IMR-90 (cell line): ENCODE results near the gene TIMM17B. TPM values are rescaled to one million over a fixed set of nuclear protein-coding genes. Genes with fewer than 3 reads are reported as not detected.

Source experiments
- ATAC-seq: fragments of 200-7000 bp; cut with Tn5 transposase; 2 replicates; pipeline ENCODE4 v1.9.1; 2020; ENCODE audit warnings: low read depth, mild to moderate bottlenecking, moderate library complexity
- BruUV-seq: library from RNA; stranded (reverse); fragments of 400-500 nt; replicated peaks from 2 replicates; lab custom pipeline; 2021; lab: Mats Ljungman, UMichigan
- CTCF ChIA-PET: fragments of 300-600 bp; formaldehyde crosslinking; extraction: SDS; loops from one replicate; lab custom pipeline; 2021; ENCODE audit warnings: antibody characterized with exemption; lab: Yijun Ruan, JAX
- POLR2A ChIA-PET: fragments of 300-600 bp; sonication (Branson Sonifier 250); formaldehyde crosslinking; loops from one replicate; lab custom pipeline; 2022; ENCODE audit warnings: antibody characterized with exemption; ENCODE audit not compliant: unreplicated experiment; lab: Charles Lee
- DNase-seq: peaks from one replicate; pipeline ENCODE4 v3.0.0; 2013
- H2AFZ ChIP-seq: replicated peaks from 2 replicates; pipeline ENCODE3; 2013; ENCODE audit warnings: low read length, mild to moderate bottlenecking; ENCODE audit not compliant: poor library complexity
- H2AK5ac ChIP-seq: 2 replicates; pipeline ENCODE4 v1.6.1; 2013; ENCODE audit warnings: low read depth, low read length, inconsistent platforms
- H2AK9ac ChIP-seq: replicated peaks from 2 replicates; pipeline ENCODE3; 2013; ENCODE audit warnings: mild to moderate bottlenecking, low read depth, low read length, moderate library complexity; ENCODE audit not compliant: poor library complexity
- H2BK120ac ChIP-seq: 2 replicates; pipeline ENCODE4 v1.6.1; 2013; ENCODE audit warnings: low read depth, low read length, inconsistent platforms
- H2BK15ac ChIP-seq: 3 replicates; pipeline ENCODE4 v1.6.1; 2013; ENCODE audit warnings: low read depth, low read length, inconsistent platforms
- H2BK20ac ChIP-seq: 2 replicates; pipeline ENCODE4 v1.6.1; 2013; ENCODE audit warnings: low read depth, mild to moderate bottlenecking, inconsistent platforms, low read length, moderate library complexity
- H2BK5ac ChIP-seq: 2 replicates; pipeline ENCODE4 v1.6.1; 2013; ENCODE audit warnings: mild to moderate bottlenecking, low read depth, low read length, inconsistent platforms; ENCODE audit not compliant: poor library complexity, severe bottlenecking
- H3K14ac ChIP-seq: replicated peaks from 2 replicates; pipeline ENCODE4 v1.6.1; 2013; ENCODE audit warnings: low read depth, low read length, inconsistent platforms
- H3K18ac ChIP-seq: 2 replicates; pipeline ENCODE4 v1.6.1; 2013; ENCODE audit warnings: low read depth, low read length, control low read depth
- H3K23ac ChIP-seq: 2 replicates; pipeline ENCODE4 v1.6.1; 2013; ENCODE audit warnings: low read depth, low read length, inconsistent platforms
- H3K27ac ChIP-seq: 2 replicates; pipeline ENCODE4 v1.5.1; 2013; ENCODE audit warnings: mild to moderate bottlenecking, control low read depth, low read length; ENCODE audit not compliant: insufficient read depth
- H3K27me3 ChIP-seq: 2 replicates; pipeline ENCODE4 v1.6.1; 2013; ENCODE audit warnings: low read length; ENCODE audit not compliant: control insufficient read depth, insufficient read depth
- H3K36me3 ChIP-seq: 2 replicates; pipeline ENCODE4 v1.6.1; 2013; ENCODE audit warnings: low read length, mixed read lengths; ENCODE audit not compliant: control insufficient read depth, insufficient read depth
- H3K4ac ChIP-seq: 2 replicates; pipeline ENCODE4 v1.6.1; 2013; ENCODE audit warnings: low read depth, low read length, inconsistent platforms
- H3K4me1 ChIP-seq: 2 replicates; pipeline ENCODE4 v1.6.1; 2013; ENCODE audit warnings: low read length, mixed read lengths; ENCODE audit not compliant: control insufficient read depth, insufficient read depth
- H3K4me2 ChIP-seq: 2 replicates; pipeline ENCODE4 v1.6.1; 2013; ENCODE audit warnings: low read depth, mild to moderate bottlenecking, control low read depth, low read length, moderate library complexity
- H3K4me3 ChIP-seq: 2 replicates; pipeline ENCODE4 v1.5.1; 2013; ENCODE audit warnings: low read depth, mild to moderate bottlenecking, control low read depth, low read length, moderate library complexity; ENCODE audit not compliant: insufficient read depth
- H3K56ac ChIP-seq: 2 replicates; pipeline ENCODE4 v1.6.1; 2013; ENCODE audit warnings: low read length, inconsistent platforms; ENCODE audit not compliant: insufficient read depth; ENCODE audit errors: extremely low read depth
- H3K79me1 ChIP-seq, 2 experiments: 2 replicates each; pipeline ENCODE4 v1.6.1; 2013; ENCODE audit warnings: low read length in 2 of 2, inconsistent platforms in 1 of 2, low read depth in 1 of 2
- H3K9ac ChIP-seq: 2 replicates; pipeline ENCODE4 v1.6.1; 2013; ENCODE audit warnings: low read depth, low read length, control low read depth
- H3K9me1 ChIP-seq: 2 replicates; pipeline ENCODE4 v1.6.1; 2013; ENCODE audit warnings: low read length, inconsistent platforms; ENCODE audit not compliant: insufficient read depth
- H3K9me3 ChIP-seq: 2 replicates; pipeline ENCODE4 v1.6.1; 2013; ENCODE audit warnings: low read length; ENCODE audit not compliant: control insufficient read depth, insufficient read depth
- H4K20me1 ChIP-seq: 2 replicates; pipeline ENCODE4 v1.6.1; 2013; ENCODE audit warnings: low read length, inconsistent platforms; ENCODE audit not compliant: insufficient read depth
- H4K5ac ChIP-seq: 2 replicates; pipeline ENCODE4 v1.6.1; 2013; ENCODE audit warnings: mild to moderate bottlenecking, low read depth, low read length, control low read depth
- H4K8ac ChIP-seq, 2 experiments: 2 replicates each; pipeline ENCODE4 v1.6.1; 2013; ENCODE audit warnings: low read depth in 2 of 2, low read length in 2 of 2, control low read depth in 1 of 2, inconsistent platforms in 1 of 2
- H4K91ac ChIP-seq: 2 replicates; pipeline ENCODE4 v1.6.1; 2013; ENCODE audit warnings: low read depth, low read length, inconsistent platforms; ENCODE audit not compliant: insufficient read depth
- BHLHE40 ChIP-seq: fragments of 150-350 bp; IDR thresholded peaks from 2 replicates; pipeline ENCODE4 v1.6.1; 2016; ENCODE audit warnings: mild to moderate bottlenecking, low read depth, low read length
- CHD1 ChIP-seq: IDR thresholded peaks from 2 replicates; pipeline ENCODE4 v1.6.1; 2012; ENCODE audit warnings: low read depth, low read length, improper control_type of control experiment
- CTCF ChIP-seq: conservative IDR thresholded peaks from 2 replicates; pipeline ENCODE4 v1.5.1; 2012; ENCODE audit warnings: mild to moderate bottlenecking, low read depth, low read length, improper control_type of control experiment
- ELK1 ChIP-seq: fragments of 150-350 bp; IDR thresholded peaks from 2 replicates; pipeline ENCODE4 v1.6.1; 2016; ENCODE audit warnings: low read depth, mild to moderate bottlenecking, low read length, moderate library complexity, borderline replicate concordance
- FOS ChIP-seq: fragments of 150-350 bp; IDR thresholded peaks from 2 replicates; pipeline ENCODE4 v1.6.1; 2016; ENCODE audit warnings: low read depth, low read length
- MAFK ChIP-seq: IDR thresholded peaks from 2 replicates; pipeline ENCODE4 v1.6.1; 2012; ENCODE audit warnings: low read depth, low read length, improper control_type of control experiment
- MAZ ChIP-seq: IDR thresholded peaks from 2 replicates; pipeline ENCODE4 v1.6.1; 2012; ENCODE audit warnings: low read depth, mild to moderate bottlenecking, low read length, improper control_type of control experiment, moderate library complexity, borderline replicate concordance
- NFE2L2 ChIP-seq: fragments of 150-350 bp; IDR thresholded peaks from 2 replicates; pipeline ENCODE4 v1.6.1; 2016; ENCODE audit warnings: low read depth, mild to moderate bottlenecking, low read length
- POLR2A ChIP-seq: IDR thresholded peaks from 2 replicates; pipeline ENCODE4 v1.6.1; 2012; ENCODE audit warnings: mild to moderate bottlenecking, low read depth, low read length
- RCOR1 ChIP-seq: IDR thresholded peaks from 2 replicates; pipeline ENCODE4 v1.6.1; 2012; ENCODE audit warnings: mild to moderate bottlenecking, low read length, improper control_type of control experiment; ENCODE audit not compliant: insufficient replicate concordance
- RFX5 ChIP-seq: IDR thresholded peaks from 2 replicates; pipeline ENCODE4 v1.8.0; 2012; ENCODE audit warnings: low read depth, mild to moderate bottlenecking, low read length, moderate library complexity
- SMC3 ChIP-seq: fragments of 150-350 bp; IDR thresholded peaks from 2 replicates; pipeline ENCODE4 v1.6.1; 2016; ENCODE audit warnings: low read depth, mild to moderate bottlenecking, antibody characterized with exemption, low read length, moderate library complexity
- USF2 ChIP-seq: fragments of 150-350 bp; IDR thresholded peaks from 2 replicates; pipeline ENCODE4 v1.6.1; 2017; ENCODE audit warnings: mild to moderate bottlenecking, antibody characterized with exemption, low read length, low read depth
- WGBS, 2 experiments: methylation state at CpG; one replicate each; pipeline versions ENCODE4 v1.1.5 to v1.1.7; 2013; ENCODE audit warnings: missing lambda C conversion rate in 2 of 2; ENCODE audit not compliant: insufficient read length in 1 of 2; ENCODE audit errors: extremely low coverage in 2 of 2; 5-methylcytosine and 5-hydroxymethylcytosine counted together
- dilution Hi-C: fragments of 300-500 bp; cut with HindIII; formaldehyde crosslinking; loops from one replicate; pipeline ENCODE4 v1.14.3; 2018; ENCODE audit warnings: low sequenced_read_pairs; ENCODE audit not compliant: unreplicated experiment
- in situ Hi-C: fragments of 300-500 bp; cut with MboI; formaldehyde crosslinking; loops from 3 replicates; pipeline ENCODE4 v1.14.3; 2019; ENCODE audit warnings: low sequenced_read_pairs, inconsistent platforms, mixed read lengths
- intact Hi-C: fragments of 100-400 bp; cut with micrococcal nuclease; formaldehyde crosslinking; loops from 2 replicates; pipeline ENCODE4 v1.10.0; 2022
- polyA plus RNA-seq, 3 experiments: library from polyadenylated mRNA; depleted of rRNA; stranded (reverse); fragments of >200 nt; gene quantifications; 2 replicates each; pipeline ENCODE4 v1.2.3, GENCODE V29; 2012; ENCODE audit warnings: low replicate concordance in 1 of 3
- total RNA-seq: library from RNA; depleted of rRNA; stranded (reverse); fragments of >200 nt; gene quantifications from 2 replicates; pipeline ENCODE4 v1.2.3, GENCODE V29; 2012

Gene TIMM17B
- total and polyA plus RNA-seq, 2 of the 4 experiments (the other 2 are of a cell fraction) = 28.7 to 73.6 TPM

GRCh38 chrX:48918643-48919340, 21.2 kb upstream of the TIMM17B start, which contains the start of gene PIM2:
Gene PIM2 (minus strand): TSS chrX:48919024. CDS start chrX:48918834, 190 bp downstream.
- Histone ChIP-seq H3K4me1 (peaks cover 3% of the 10 kb centered on the region; the same call in 1 of the 2 replicates), H4K20me1 (peaks cover 16% of the 10 kb centered on the region; the same call in 1 of the 2 replicates), H3K27me3 (no peaks in the 10 kb centered on the region), H2BK120ac (no peak within 1 kb of the TSS), H3K56ac (no peak within 1 kb of the TSS), H4K91ac (peak within 1 kb of the TSS; percentile 23; the same call in 1 of the 2 replicates), H2AFZ (peak within 1 kb of the TSS; percentile 85), H3K36me3 (peaks cover 7% of the 10 kb centered on the region; the same call in 1 of the 2 replicates), H3K9ac (peak within 1 kb of the TSS; percentile 73; the same call in 1 of the 2 replicates), H3K9me3 (no peaks in the 10 kb centered on the region), H3K79me1 (peaks cover 4 to 21% of the 10 kb centered on the region in 2 experiments; a peak in 2 of 4 replicates), H3K14ac (no peak within 1 kb of the TSS; the same call in 1 of the 2 replicates), H3K27ac (peak within 1 kb of the TSS; percentile 37; the same call in 1 of the 2 replicates), H3K4me3 (peak within 1 kb of the TSS; percentile 57), H3K4me2 (peak within 1 kb of the TSS; percentile 93), H2BK20ac (no peak within 1 kb of the TSS), H2BK15ac (no peak within 1 kb of the TSS), H4K8ac (peak within 1 kb of the TSS in 1 of 2 experiments; percentile 69; a peak in 1 of 4 replicates), H2BK5ac (peak within 1 kb of the TSS; percentile 55), H3K9me1 (peaks cover 5% of the 10 kb centered on the region; the same call in 1 of the 2 replicates), H2AK5ac (peak within 1 kb of the TSS; percentile 48), H3K4ac (peak within 1 kb of the TSS; percentile 27; the same call in 1 of the 2 replicates), H3K23ac (peak within 1 kb of the TSS; percentile 73), H2AK9ac (peak within 1 kb of the TSS; percentile 78), H3K18ac (no peak within 1 kb of the TSS; the same call in 1 of the 2 replicates), H4K5ac (peak within 1 kb of the TSS; percentile 73)
- dilution Hi-C loops (no loop called here), intact Hi-C loops (loop anchor here (5.0 kb wide), 1 partner anchor 124 kb away; the partner anchor contains the start of gene TFE3), in situ Hi-C loops (no loop called here)
- BruUV-seq = no TSS peak
- 41% methylated on average over 20 of the region's 55 CpGs; no CpG with 5 or more reads in 1 of the 2 experiments for WGBS, 2 experiments
- ChIA-PET POLR2A (no interaction called here), CTCF (no interaction called here)
- DNase-seq = peak; percentile 82
- peak; percentile 79 for ATAC-seq
- no peak for TF ChIP-seq SMC3
- TF ChIP-seq RFX5 = no peak
- TF ChIP-seq ELK1 = no peak
- peak; percentile 85 for TF ChIP-seq POLR2A
- TF ChIP-seq MAFK = no peak
- no peak for TF ChIP-seq FOS
- no peak for TF ChIP-seq CHD1
- TF ChIP-seq MAZ = peak; percentile 38; the same call in 1 of the 2 replicates
- TF ChIP-seq BHLHE40 = peak; percentile 55; the same call in 1 of the 2 replicates
- peak; percentile 4 for TF ChIP-seq RCOR1
- peak; percentile 88 for TF ChIP-seq USF2
- TF ChIP-seq NFE2L2 = no peak
- TF ChIP-seq CTCF = no peak
